Activated effector memory CD4-positive, alpha-beta T cell treated with anti-CD3 and anti-CD28 coated beads, Interleukin-2, amount 50 U/mL, for 16 hours (primary cell): ENCODE data around the gene OSBPL9.

Experiments used
- DNase-seq: peaks from one replicate; pipeline ENCODE4 v3.0.0-alpha.2; 2020

The OSBPL9 gene, protein sequence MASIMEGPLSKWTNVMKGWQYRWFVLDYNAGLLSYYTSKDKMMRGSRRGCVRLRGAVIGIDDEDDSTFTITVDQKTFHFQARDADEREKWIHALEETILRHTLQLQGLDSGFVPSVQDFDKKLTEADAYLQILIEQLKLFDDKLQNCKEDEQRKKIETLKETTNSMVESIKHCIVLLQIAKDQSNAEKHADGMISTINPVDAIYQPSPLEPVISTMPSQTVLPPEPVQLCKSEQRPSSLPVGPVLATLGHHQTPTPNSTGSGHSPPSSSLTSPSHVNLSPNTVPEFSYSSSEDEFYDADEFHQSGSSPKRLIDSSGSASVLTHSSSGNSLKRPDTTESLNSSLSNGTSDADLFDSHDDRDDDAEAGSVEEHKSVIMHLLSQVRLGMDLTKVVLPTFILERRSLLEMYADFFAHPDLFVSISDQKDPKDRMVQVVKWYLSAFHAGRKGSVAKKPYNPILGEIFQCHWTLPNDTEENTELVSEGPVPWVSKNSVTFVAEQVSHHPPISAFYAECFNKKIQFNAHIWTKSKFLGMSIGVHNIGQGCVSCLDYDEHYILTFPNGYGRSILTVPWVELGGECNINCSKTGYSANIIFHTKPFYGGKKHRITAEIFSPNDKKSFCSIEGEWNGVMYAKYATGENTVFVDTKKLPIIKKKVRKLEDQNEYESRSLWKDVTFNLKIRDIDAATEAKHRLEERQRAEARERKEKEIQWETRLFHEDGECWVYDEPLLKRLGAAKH

DNA sequence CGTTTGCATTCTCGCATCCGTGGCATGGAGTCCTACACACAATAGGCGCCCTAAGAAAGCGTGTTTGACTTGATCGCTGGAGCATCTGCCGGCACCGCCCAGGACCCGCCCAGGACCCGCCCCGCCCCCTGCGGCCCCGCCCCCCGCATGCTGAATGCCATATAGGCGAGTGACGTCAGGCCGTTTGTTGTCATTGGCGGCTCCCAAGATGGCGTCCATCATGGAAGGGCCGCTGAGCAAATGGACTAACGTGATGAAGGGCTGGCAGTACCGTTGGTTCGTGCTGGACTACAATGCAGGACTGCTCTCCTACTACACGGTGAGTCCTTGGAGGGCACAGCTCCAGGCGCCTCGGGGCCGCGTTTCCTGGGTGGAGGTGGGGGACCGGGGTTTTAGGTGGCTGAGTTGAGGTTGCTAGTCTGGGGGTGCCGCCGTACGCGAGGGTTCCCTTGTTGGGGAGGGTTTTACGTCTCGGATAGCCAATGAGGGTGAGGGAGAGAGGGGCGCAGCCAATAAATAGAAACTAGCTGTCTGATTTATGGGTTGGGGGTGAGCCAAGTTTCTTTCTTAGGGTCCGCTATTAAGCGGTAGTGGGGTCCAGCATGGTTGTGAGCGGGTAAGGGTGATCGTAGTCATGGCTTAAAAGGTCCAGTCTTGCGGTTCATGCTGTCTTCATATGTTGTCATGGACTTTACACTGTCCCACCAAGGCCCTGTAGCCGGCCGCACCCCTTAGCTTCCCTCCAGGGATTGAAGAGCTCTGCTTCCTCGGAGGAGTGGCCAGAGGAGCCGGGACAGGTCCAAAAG, at the start of gene OSBPL9:
Gene OSBPL9 (plus strand): TSS at position 190 of the 806 bp plus-strand sequence. CDS start 19 bp downstream, at position 209.
- DNase-seq, result peak; percentile 93

DNA sequence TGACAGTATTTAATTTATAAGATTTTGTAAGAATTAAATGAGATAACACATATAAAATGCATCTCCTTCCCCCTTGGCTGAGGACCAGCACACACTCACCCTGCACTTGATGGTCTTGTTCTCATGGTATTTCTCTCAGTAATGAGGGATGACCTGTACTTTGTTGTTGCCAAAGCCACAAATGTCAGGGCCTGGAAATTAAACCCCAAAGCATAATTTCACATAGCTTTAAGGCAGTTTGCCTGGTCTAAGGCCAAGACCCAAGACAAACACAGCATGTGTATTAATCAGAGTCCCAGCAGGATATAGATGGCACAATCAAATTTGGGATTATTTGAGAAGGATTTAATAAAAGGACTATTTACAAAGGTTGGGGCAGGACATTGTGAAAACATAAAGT, 49.2 kb upstream of the OSBPL9 start:
- no peak for DNase-seq

DNA sequence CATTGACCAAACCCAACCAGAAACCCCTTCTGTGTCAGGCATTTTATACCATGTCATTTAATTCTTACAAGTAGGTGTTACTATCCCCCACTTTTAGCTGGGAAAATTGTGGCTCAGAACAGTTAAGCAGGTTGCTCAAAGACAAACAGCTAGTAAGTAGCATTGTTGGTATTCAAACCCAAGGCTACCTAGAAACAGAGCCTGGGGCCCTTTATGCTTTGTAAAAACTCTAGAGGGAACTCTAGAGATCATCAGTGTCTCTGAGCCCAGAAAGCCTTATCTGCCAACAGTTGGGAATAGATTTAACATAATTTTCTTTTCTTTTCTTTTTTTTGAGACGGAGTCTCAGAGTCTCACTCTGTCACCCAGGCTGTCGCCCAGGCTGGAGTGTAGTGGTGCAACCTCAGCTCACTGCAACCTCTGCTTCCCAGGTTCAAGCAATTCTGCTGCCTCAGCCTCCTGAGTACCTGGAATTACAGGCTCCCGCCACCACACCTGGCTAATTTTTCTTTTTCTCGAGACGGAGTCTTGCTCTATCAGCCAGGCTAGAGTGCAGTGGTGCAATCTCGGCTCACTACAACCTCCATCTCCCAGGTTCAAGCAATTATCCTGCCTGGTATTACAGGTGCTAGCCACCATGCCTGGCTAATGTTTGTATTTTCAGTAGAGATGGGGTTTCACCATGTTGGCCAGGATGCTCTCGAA, 48.5 kb upstream of the OSBPL9 start:
- DNase-seq, result no peak

DNA sequence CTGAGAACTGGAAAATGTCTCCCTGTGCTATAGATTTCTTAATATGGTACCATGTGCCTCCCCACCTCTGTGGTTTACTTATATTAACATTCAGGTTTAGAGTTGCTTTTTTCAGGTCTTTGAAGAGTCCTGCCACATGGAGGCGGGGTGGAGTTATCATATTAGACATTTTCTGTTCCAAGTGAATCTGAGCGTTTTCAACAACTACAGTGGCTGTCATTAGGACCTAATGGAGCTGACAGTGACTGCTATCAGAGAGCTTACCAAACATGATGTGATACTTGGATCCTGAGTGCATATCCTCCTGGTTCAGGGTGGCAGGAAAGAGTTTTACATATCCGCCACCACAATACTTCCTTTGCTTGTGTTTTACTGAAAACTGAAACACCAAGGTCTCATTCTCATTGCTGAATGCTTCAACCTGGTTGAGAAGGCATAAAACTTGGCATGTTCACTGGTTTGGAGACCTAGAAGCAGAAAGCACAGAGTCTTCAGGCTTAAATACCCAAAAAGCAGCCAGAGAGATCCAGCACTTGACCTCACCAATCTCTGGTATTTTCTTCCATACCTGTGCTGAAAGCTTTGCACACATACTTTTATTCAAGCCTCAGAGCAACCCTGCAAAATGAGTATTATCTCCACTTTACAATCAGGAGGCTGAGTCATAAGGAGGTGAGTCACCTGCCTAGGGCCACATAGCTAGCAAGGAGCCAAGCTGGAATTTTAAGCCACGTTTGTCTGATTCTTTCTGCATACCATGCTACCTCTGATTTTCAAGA, 47.4 kb upstream of the OSBPL9 start:
- peak; percentile 72 for DNase-seq

DNA sequence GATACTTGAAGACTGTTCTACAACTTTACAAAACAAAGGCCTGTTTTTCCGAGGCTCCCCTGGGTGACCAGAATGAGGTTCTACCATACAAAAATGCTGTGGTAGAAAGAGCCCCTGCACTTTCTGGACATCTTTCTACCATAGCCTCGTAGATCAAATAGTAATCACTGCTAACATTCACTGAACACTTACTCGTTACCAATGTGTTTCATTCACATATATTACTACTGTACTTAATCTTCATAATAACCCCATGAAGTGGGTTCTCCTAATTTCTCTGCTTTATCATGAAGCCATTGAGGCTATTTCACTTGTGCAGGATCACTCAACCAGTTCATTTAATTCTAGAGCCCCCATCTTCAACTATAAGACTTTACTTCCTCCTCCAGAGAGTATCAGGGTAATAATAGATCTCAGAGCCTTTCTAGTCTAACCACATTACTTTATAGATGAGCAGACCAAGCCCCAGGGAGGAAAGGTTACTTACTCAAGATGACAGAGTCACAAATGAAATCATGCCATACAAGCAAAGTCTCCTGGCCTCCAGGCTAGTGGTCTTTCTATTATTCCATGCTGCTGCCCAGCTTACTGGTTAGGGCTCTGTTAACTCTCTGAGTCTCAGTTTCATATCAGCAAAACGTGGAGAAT, 46.7 kb upstream of the OSBPL9 start:
- no peak for DNase-seq

DNA sequence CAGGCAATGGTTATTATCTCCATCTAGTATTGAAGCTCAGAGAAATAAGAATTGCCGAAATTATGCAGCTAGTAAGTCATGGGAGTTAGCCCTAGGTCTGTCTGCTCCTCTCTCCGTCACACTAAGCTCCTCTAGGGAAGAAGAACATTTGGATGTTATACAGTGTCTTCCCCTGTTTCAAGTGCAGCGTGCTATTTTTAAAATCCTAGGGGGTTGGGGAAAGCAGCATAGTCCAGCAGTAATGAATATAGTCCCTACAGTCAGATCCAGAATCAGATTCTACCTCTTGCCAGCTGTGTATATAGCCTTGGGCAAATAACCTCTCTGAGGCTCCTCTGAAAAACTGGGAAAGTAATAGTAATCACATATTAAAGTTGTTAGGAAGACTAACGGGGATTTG, 44.5 kb upstream of the OSBPL9 start:
- no peak for DNase-seq

DNA sequence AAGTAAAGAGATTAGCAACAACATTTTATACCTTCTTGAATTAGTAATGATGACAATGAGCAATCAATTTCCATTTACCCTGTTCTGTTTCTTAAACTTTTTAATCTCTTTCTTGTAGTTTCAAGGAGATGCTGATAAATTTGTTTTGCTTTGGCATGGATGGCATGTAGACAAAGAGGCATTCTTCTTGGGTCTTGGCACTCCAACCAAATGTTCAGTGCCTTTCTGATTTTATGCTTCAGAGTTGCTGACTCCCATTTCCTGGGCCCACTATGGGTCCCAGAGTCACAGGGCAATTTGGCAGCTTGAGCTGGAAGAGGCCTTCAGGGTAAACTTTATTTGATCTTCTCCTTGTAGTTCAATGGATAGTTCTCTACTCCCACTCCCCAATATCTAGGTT, 42.1 kb upstream of the OSBPL9 start:
- DNase-seq, result no peak

DNA sequence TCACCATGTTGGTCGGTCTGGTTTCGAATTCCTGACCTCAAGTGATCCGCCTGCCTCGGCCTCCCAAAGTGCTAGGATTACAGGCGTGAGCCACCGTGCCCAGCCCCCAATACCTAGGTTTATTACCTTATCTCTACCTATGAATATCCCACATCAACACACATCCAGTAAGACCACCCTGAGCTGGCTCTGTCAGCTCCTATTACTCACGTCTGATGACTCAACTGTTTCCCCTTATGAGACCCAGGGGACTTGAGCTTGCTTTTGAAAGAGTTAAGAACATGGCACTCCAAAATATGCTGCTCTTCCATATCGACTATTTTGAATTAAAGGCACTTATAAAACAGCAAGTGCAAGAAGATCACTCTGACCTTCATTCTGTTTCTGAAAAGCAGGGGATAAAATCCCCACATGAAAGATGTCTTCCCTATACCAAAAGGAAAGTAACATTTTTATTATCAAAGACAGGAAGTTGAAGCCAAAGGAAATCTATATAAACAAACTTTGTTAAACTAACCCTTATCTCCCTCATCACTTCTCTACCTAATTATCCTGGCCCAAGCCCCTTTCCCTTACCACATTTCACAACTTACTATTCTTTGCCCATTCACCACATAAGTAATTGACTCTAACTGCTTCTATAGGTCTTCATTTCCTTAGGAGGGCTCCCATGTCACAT, 41.3 kb upstream of the OSBPL9 start:
- no peak for DNase-seq

DNA sequence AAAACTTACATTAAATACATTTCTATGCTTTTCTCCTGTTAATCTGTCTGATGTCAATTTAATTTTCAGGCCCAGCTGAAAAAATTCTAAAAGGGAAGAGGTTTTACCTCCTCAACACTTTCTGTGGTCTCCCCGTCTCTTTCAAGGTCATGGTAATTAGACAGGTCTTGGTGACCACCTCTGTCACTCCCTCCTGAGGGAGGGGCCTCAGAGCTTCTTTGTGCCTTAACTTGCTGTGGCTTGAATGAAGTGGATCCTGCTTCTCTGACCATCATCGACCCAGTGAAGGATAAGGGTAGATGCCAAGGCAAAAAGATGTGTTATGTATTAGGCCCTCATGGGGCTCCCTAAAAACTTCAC, 40.8 kb upstream of the OSBPL9 start:
- DNase-seq, result no peak

DNA sequence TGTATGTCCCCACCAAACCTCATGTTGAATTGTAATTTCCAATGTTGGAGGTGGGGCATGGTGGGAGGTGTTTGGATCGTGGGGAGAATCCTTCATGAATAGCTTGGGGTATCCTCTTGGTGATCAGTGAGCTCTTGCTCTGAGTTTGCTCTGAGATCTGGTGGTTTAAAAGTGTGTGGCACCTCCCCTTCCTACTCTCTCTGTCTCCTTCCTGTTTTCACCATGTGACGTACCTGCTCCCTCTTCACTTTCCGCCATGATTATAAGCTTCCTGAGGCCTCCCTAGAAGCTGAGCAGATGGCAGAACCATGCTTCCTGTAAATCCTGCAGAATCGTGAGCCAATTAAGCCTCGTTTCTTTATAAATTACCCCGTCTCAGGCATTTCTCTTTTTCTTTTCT, 40.0 kb upstream of the OSBPL9 start:
- no peak for DNase-seq

DNA sequence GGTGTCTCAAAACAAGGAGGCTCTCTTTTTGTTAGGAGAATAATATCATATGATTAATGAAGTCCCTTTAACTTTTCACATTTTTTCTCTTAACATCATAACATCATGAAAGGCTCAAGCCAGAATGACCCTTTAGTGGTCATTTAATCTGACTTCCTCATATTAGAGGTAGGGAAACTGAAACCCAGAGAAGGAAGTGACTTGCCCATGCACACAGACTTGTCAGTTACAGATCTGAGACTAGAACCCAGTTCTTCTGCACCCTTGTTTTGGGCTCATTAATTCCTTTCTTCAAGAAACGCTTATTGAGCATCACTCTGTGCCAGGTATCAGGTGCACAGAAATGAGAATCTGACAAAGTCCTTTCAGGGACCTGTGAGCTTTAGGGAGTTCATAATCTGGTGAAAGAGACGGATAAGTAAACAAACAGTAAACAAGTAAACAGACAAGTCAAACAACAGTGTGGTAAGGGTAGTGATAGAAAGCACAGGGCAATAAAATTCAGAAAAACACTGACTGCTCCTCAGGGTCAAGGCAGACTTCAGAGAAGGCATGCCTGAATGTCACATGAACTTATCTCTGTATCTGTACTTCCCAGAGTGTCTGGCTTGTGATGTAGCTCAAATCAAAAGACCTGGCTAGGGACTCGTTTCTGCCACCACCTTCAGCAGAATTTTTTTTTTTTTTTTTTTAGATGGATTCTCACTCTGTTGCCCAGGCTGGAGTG, 38.3 kb upstream of the OSBPL9 start:
- no peak for DNase-seq

DNA sequence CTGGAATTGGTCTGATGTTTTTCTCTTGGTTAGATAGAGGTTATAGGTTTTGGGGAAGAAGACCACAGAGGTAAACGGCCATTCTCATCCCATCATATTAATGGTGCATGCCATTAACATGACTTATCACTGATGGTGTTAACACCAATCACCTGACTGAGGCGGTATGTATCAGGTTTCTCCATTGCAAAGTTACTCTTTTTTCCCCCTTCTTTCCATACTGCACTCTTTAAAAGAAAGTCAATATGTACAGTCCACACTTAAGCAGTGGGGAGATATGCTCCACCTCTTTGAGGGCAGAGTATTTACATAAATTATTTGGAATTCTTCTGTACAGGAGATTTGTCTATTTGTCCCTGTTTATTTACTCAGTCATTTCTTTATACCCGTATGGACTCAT, 35.7 kb upstream of the OSBPL9 start:
- DNase-seq, result no peak

DNA sequence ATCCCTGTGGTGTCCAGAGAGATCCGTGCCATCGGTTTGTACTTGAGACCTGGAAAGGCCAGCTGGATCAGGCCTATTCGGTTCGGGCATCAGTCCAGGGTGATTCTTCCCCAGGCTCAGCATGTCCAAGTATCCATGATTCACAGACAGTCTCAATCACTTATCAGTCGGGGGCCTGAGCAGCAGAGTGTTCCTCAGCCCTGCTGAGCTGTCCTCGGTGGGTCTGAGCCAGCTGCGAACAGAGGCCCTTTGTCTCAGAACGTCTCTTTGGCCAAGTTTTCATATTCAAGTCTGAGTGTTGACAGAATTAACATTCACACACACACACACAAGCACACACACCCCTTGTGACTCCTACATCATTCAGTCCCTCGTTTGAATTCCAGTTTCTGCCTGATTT, 33.4 kb upstream of the OSBPL9 start:
- DNase-seq, result no peak

DNA sequence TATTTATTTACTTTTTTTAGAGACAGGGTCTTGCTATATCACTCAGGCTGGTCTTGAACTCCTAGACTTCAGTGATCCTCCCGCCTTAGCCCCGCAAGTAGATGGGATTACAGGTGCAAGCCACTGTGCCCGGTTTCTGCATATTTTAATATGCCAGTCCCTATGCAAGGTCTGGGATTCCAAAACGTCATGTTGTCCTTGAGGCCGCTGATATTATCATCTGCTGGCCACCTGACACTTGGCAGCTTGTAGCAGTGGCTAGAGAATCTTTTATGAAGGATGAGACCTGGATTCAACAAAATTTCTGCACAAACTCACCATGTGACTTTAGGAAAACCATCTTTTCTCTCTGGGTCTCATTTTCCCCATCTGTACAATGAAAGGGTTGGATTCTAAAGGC, 32.9 kb upstream of the OSBPL9 start:
- no peak for DNase-seq

DNA sequence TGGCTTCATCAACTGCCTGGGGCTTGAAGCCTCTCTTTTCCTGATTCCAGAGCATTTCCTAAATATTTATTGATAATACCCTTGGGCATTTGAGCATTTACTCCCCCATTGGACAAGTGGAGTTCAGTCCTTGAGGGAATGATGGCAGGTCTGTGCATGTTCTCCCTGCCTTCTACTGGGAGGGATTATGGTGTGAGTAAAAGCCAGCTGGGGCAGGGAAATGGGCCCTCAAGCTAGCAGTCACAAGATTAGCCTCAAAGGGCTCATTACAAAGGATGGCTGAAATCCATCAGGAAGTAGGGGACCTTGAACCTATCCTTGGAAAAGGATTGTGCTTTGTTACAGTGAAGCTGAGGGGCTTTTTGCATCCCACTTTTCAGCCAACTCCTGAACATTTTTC, 24.2 kb upstream of the OSBPL9 start:
- DNase-seq, result no peak

DNA sequence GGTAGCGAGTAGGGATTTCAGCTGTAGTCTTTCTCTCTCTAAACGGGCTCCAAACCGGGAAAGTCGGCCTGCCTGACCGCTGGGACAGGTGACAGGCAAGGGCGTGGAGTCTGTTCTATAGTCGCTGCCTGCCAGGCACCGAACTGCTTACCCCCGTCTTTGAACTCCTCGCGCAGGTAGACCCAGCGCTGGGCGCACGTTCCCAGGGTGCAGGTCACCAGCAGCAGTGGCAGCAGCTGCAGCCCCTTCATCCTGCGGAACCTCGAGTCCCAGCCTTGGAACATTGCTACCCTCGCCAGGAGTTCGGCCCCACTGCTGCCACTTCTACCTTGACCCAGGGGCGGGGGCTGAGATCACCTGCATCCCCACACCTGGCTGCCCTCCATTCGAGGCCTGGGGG, 22.2 kb upstream of the OSBPL9 start:
- DNase-seq, result no peak

DNA sequence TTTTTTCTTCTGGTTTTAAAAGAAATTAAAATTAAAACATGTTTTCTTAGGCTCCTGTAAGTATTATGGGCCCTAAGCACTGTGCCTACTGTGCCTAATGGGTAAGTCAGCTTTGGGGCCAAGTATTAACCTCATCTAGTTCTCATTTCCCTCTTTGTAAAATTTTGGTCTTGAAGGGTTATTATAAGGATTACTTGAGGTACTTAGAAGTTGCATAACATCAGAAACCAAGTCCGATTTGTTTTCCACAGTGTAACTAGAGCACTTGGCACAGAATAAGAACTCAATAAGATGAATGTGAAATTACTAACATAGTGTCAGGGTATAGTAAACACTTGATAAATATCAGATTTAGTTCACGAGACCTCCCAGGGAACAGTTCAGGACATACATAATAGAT, 16.4 kb upstream of the OSBPL9 start:
- DNase-seq, result no peak

DNA sequence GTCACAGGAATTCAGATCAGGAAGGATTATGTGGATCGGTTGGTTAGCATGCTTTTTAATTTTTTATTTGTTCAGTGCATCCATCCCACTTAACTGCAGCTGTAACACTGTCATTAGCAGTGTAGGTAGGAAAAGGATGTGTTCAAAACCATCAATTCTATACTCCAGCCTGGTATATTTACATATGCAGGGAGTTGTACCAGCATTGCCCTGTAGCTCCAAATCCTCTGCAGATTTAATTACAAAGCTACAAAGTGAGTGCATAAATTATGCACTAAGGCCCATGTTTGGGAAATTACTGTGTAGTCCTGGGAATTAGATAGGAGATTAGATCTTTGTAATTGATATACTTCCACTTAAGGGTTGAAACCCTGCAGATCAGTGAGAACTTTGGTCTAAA, 15.9 kb upstream of the OSBPL9 start:
- DNase-seq, result no peak

DNA sequence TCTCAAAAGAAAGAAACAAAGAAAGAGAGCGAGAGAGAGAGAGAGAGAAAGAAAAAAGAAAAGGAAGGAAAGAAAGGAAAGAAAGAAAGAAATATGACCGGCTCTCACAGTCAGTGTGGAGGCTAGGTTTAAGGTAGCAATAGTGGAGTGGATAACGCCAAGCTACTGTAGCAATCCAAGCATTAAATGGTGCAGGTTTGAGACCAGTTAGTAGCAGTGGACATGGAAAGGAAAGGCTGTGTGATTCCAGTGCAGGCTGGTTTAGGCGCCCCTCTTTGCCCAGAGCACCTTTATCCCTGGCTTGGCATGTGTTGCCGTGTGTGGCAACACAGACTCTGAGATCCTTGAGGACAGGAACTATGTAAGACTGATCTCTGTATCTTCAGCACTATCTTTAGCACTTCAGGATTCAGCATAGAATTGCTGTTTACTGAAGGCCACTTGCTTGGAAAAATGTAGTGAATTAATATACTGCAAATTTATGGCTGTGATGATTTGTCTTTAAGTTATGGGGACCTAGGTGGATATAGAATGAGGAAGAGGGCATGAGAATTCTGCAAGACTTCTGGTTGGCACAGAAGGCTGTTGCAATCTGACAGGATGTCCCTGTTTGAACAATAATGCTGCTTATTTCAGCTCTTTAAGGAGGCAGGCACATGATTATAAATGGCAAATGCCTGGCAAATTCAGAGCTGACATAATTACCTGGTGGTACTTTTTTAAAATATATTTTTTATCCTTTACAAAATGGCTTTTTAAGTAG, 10.8 kb upstream of the OSBPL9 start:
- no peak for DNase-seq

DNA sequence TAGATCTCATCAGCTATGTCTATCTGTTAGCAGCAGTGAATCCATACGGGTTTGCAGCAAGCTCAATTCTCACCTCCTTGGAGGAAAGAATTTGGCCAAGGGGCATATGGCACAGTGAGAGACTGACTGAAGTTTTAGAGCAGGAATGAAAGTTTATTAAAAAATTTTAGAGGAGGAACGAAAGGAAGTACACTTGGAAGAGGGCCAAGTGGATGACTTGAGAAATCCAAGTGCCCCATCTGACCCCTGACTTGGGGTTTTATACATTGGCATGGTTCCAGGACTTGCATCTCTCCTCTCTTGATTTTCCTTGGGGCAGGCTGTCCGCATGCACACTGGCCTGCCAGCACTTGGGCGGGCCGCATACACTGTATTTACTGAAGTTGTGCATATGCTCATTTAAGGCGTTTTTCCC, 9.2 kb upstream of the OSBPL9 start:
- no peak for DNase-seq
